ENCODE data around the gene MPIG6B.

The MPIG6B gene

GRCh38 chr6:31727034-31727716 lies 4.0 kb downstream of the MPIG6B start:
- H3K27me3 Mint-ChIP-seq: no peaks in the 10 kb centered on the region
- ATAC-seq (no peak), DNase-seq (no peak)
- H3K4me3 Mint-ChIP-seq: peak overlapping the region in 1 of 2 donors; percentile 15
- no peak overlapping the region for H3K27ac Mint-ChIP-seq
- no peaks in the 10 kb centered on the region for H3K9me3 Mint-ChIP-seq
- H3K4me1 Mint-ChIP-seq: peaks cover 74% of the 10 kb centered on the region

- DNase-seq (no peak), ATAC-seq (no peak)
- Mint-ChIP-seq H3K27me3 (no peaks in the 10 kb centered on the region), H3K27ac (no peak overlapping the region), H3K4me1 (peaks cover 76% of the 10 kb centered on the region), H3K9me3 (no peaks in the 10 kb centered on the region), H3K4me3 (peak overlapping the region in 1 of 2 donors; percentile 89)
Measured at GRCh38 chr6:31727717-31728671, 4.8 kb downstream of the MPIG6B start.

GRCh38 chr6:31728767-31729514 lies 5.8 kb downstream of the MPIG6B start, which contains the start of gene DDAH2:
TSS of gene DDAH2 (minus strand) at chr6:31729299. CDS start at chr6:31729161, 138 bp downstream.
- Mint-ChIP-seq H3K9me3 (no peaks in the 10 kb centered on the region), H3K4me1 (peaks cover 76% of the 10 kb centered on the region), H3K27me3 (no peaks in the 10 kb centered on the region), H3K27ac (peak within 1 kb of the TSS; percentile 64 to 69), H3K4me3 (peak within 1 kb of the TSS; percentile 89)
- DNase-seq: no peak
- ATAC-seq: peak; percentile 43

- no peaks in the 10 kb centered on the region for H3K9me3 Mint-ChIP-seq
- peak; percentile 77 to 79 for DNase-seq
- peak; percentile 83 for ATAC-seq
- H3K27ac Mint-ChIP-seq: peak overlapping the region; percentile 45 to 47
- H3K4me1 Mint-ChIP-seq: peaks cover 81% of the 10 kb centered on the region
- no peaks in the 10 kb centered on the region for H3K27me3 Mint-ChIP-seq
- peak overlapping the region; percentile 89 for H3K4me3 Mint-ChIP-seq
Measured at GRCh38 chr6:31729515-31729978, 6.4 kb downstream of the MPIG6B start.

GRCh38 chr6:31729979-31730630 lies 6.9 kb downstream of the MPIG6B start:
- Mint-ChIP-seq H3K27me3 (no peaks in the 10 kb centered on the region), H3K27ac (peak overlapping the region; percentile 64 to 69), H3K4me3 (peak overlapping the region; percentile 89), H3K9me3 (no peaks in the 10 kb centered on the region), H3K4me1 (peaks cover 82% of the 10 kb centered on the region)
- peak; percentile 71 for ATAC-seq
- DNase-seq: peak; percentile 70 to 74

- H3K27ac Mint-ChIP-seq: peak overlapping the region in 1 of 2 donors; percentile 42
- peaks cover 81% of the 10 kb centered on the region for H3K4me1 Mint-ChIP-seq
- no peak for DNase-seq
- H3K9me3 Mint-ChIP-seq: no peaks in the 10 kb centered on the region
- no peak for ATAC-seq
- no peaks in the 10 kb centered on the region for H3K27me3 Mint-ChIP-seq
- peak overlapping the region; percentile 89 for H3K4me3 Mint-ChIP-seq
Measured at GRCh38 chr6:31730631-31731086, 7.5 kb downstream of the MPIG6B start.

- H3K9me3 Mint-ChIP-seq: no peaks in the 10 kb centered on the region
- no peak overlapping the region for H3K4me3 Mint-ChIP-seq
- H3K4me1 Mint-ChIP-seq: peaks cover 72% of the 10 kb centered on the region
- ATAC-seq (no peak), DNase-seq (no peak)
- H3K27ac Mint-ChIP-seq: no peak overlapping the region
- no peaks in the 10 kb centered on the region for H3K27me3 Mint-ChIP-seq
Measured at GRCh38 chr6:31732029-31732428, 8.9 kb downstream of the MPIG6B start.

GRCh38 chr6:31733734-31734133 lies 10.6 kb downstream of the MPIG6B start:
- peaks cover 72% of the 10 kb centered on the region for H3K4me1 Mint-ChIP-seq
- peak overlapping the region; percentile 50 to 95 for H3K4me3 Mint-ChIP-seq
- no peaks in the 10 kb centered on the region for H3K9me3 Mint-ChIP-seq
- H3K27ac Mint-ChIP-seq: peak overlapping the region; percentile 35 to 74
- no peaks in the 10 kb centered on the region for H3K27me3 Mint-ChIP-seq
- ATAC-seq (no peak), DNase-seq (no peak)

GRCh38 chr6:31734247-31734820 lies 11.2 kb downstream of the MPIG6B start:
- H3K27me3 Mint-ChIP-seq: no peaks in the 10 kb centered on the region
- ATAC-seq (no peak), DNase-seq (no peak)
- peak overlapping the region; percentile 69 to 86 for H3K27ac Mint-ChIP-seq
- H3K4me1 Mint-ChIP-seq: peaks cover 72% of the 10 kb centered on the region
- H3K4me3 Mint-ChIP-seq: peak overlapping the region; percentile 95 to 97
- no peaks in the 10 kb centered on the region for H3K9me3 Mint-ChIP-seq

- ATAC-seq (peak; percentile 55), DNase-seq (peak; percentile 36 to 71)
- Mint-ChIP-seq H3K4me3 (peak overlapping the region; percentile 95 to 97), H3K27me3 (no peaks in the 10 kb centered on the region), H3K27ac (peak overlapping the region; percentile 94), H3K4me1 (peaks cover 72% of the 10 kb centered on the region), H3K9me3 (no peaks in the 10 kb centered on the region)
Measured at GRCh38 chr6:31734821-31735406, 11.7 kb downstream of the MPIG6B start.

- ATAC-seq: peak; percentile 76
- Mint-ChIP-seq H3K27me3 (no peaks in the 10 kb centered on the region), H3K27ac (peak within 1 kb of the TSS; percentile 94), H3K4me1 (peaks cover 70% of the 10 kb centered on the region), H3K9me3 (no peaks in the 10 kb centered on the region), H3K4me3 (peak within 1 kb of the TSS; percentile 95 to 97)
- peak; percentile 66 to 90 for DNase-seq
Measured at GRCh38 chr6:31736021-31736767, 13.0 kb downstream of the MPIG6B start, which contains the start of gene CLIC1. TSS of gene CLIC1 (minus strand) at chr6:31736530. CDS start at chr6:31736300, 230 bp downstream.

- no peaks in the 10 kb centered on the region for H3K27me3 Mint-ChIP-seq
- peak overlapping the region; percentile 94 for H3K27ac Mint-ChIP-seq
- H3K9me3 Mint-ChIP-seq: no peaks in the 10 kb centered on the region
- H3K4me1 Mint-ChIP-seq: peaks cover 74% of the 10 kb centered on the region
- H3K4me3 Mint-ChIP-seq: peak overlapping the region; percentile 95 to 97
- ATAC-seq: no peak
- no peak for DNase-seq
Measured at GRCh38 chr6:31736768-31737314, 13.7 kb downstream of the MPIG6B start.

- Mint-ChIP-seq H3K9me3 (no peaks in the 10 kb centered on the region), H3K27ac (peak overlapping the region; percentile 36 to 94), H3K4me1 (peaks cover 70% of the 10 kb centered on the region), H3K4me3 (peak overlapping the region; percentile 95 to 97), H3K27me3 (no peaks in the 10 kb centered on the region)
- DNase-seq: no peak
- ATAC-seq: no peak
Measured at GRCh38 chr6:31737315-31737990, 14.3 kb downstream of the MPIG6B start.
